ENCODE data around the gene SFXN2.

Gene SFXN2

GRCh38 chr10:102762401-102763015 is 48.1 kb downstream of the SFXN2 start:
- no peak for TF ChIP-seq POLR2A (IDR thresholded peaks at IDR 0.05; ENCODE audit: low read length)
- TF ChIP-seq GATA1 (IDR thresholded peaks at IDR 0.05; ENCODE audit: low read depth, low read length) = no peak
- no peak for DNase-seq

DNA sequence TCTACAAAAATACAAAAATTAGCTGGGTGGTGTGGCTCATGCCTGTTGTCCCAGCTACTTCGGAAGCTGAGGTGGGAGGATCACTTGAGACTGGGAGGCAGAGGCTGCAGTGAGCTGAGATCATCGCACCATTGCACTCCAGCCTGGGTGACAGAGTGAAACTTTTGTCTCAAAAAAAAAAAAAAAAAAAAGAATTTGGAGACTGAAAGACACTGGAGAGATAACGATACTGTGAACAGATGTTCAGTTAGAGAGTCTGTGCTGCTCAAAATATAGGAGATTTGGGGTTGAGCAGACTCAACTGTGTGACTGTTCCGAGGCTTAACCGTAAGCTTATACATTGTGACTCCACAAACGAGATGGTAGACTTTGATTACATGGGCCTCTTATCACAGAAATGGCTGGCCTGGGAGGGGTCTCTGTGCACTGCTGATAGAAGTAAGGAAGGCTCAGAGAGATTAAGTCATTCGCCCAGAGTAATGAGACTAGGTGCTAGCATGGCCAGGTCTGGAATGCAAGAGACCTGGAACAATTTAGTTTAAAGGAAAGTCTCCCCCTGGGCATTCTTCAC is 48.7 kb downstream of the SFXN2 start:
- peak; percentile 91 to 97 for DNase-seq
- TF ChIP-seq GATA1 (IDR thresholded peaks at IDR 0.05; ENCODE audit: low read depth, low read length) = peak; percentile 34
- TF ChIP-seq POLR2A (IDR thresholded peaks at IDR 0.05; ENCODE audit: low read length) = peak; percentile 80

- no peak for TF ChIP-seq POLR2A (IDR thresholded peaks at IDR 0.05; ENCODE audit: low read length)
- no peak for TF ChIP-seq GATA1 (IDR thresholded peaks at IDR 0.05; ENCODE audit: low read depth, low read length)
- no peak for DNase-seq
Observed at GRCh38 chr10:102764470-102765161, 50.2 kb downstream of the SFXN2 start.

DNA sequence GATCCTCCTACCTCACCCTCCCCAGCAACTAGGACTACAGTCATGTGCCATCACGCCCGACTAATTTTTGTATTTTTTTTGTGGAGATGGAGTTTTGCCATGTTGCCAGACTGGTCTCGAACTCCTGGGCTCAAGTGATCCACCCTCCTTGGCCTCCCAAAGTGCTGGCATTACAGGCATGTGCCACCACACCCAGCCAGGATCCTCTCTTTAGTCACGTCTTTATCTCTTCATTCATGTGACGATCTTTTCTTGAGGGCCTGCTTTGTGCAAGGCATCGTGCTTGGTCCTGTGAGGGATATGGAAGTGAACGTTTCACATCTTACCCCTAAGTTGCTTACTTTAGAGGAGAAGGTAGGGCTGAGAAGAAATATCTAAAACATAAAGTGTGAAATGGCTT is 50.9 kb downstream of the SFXN2 start:
- no peak for TF ChIP-seq GATA1 (IDR thresholded peaks at IDR 0.05; ENCODE audit: low read depth, low read length)
- TF ChIP-seq POLR2A (IDR thresholded peaks at IDR 0.05; ENCODE audit: low read length) = peak; percentile 49
- peak; percentile 48 to 64 for DNase-seq

- DNase-seq = no peak
- TF ChIP-seq GATA1 (IDR thresholded peaks at IDR 0.05; ENCODE audit: low read depth, low read length) (no peak), POLR2A (IDR thresholded peaks at IDR 0.05; ENCODE audit: low read length) (no peak)
Observed at GRCh38 chr10:102767428-102768160, 53.2 kb downstream of the SFXN2 start.

- no peak for TF ChIP-seq GATA1 (IDR thresholded peaks at IDR 0.05; ENCODE audit: low read depth, low read length)
- TF ChIP-seq POLR2A (IDR thresholded peaks at IDR 0.05; ENCODE audit: low read length) = peak; percentile 32
- DNase-seq = peak; percentile 64 to 79
Observed at GRCh38 chr10:102769375-102770107, 55.1 kb downstream of the SFXN2 start.

- DNase-seq = peak; percentile 63 to 73
- TF ChIP-seq GATA1 (IDR thresholded peaks at IDR 0.05; ENCODE audit: low read depth, low read length) (no peak), POLR2A (IDR thresholded peaks at IDR 0.05; ENCODE audit: low read length) (peak; percentile 6)
Observed at GRCh38 chr10:102770108-102770482, 55.7 kb downstream of the SFXN2 start.

- peak; percentile 32 to 39 for DNase-seq
- TF ChIP-seq GATA1 (IDR thresholded peaks at IDR 0.05; ENCODE audit: low read depth, low read length) (no peak), POLR2A (IDR thresholded peaks at IDR 0.05; ENCODE audit: low read length) (no peak)
Observed at GRCh38 chr10:102770792-102771191, 56.4 kb downstream of the SFXN2 start.

GRCh38 chr10:102773320-102773719 is 58.9 kb downstream of the SFXN2 start:
- DNase-seq = no peak
- TF ChIP-seq GATA1 (IDR thresholded peaks at IDR 0.05; ENCODE audit: low read depth, low read length) (no peak), POLR2A (IDR thresholded peaks at IDR 0.05; ENCODE audit: low read length) (no peak)

- peak in 1 of 2 experiments; percentile 40 for DNase-seq
- no peak for TF ChIP-seq GATA1 (IDR thresholded peaks at IDR 0.05; ENCODE audit: low read depth, low read length)
- no peak for TF ChIP-seq POLR2A (IDR thresholded peaks at IDR 0.05; ENCODE audit: low read length)
Observed at GRCh38 chr10:102773986-102774385, 59.5 kb downstream of the SFXN2 start.

GRCh38 chr10:102775201-102775934 is 60.9 kb downstream of the SFXN2 start:
- TF ChIP-seq GATA1 (IDR thresholded peaks at IDR 0.05; ENCODE audit: low read depth, low read length) = no peak
- no peak for TF ChIP-seq POLR2A (IDR thresholded peaks at IDR 0.05; ENCODE audit: low read length)
- DNase-seq = no peak

- DNase-seq = peak; percentile 60 to 66
Observed at GRCh38 chr10:102775935-102776669, 61.7 kb downstream of the SFXN2 start.

More at GRCh38 chr10:102775935-102776669, 61.7 kb downstream of the SFXN2 start:
- TF ChIP-seq GATA1 (IDR thresholded peaks at IDR 0.05; ENCODE audit: low read depth, low read length) (no peak), POLR2A (IDR thresholded peaks at IDR 0.05; ENCODE audit: low read length) (peak; percentile 85)

Measured in erythroblast (primary cell).